Tibial nerve (tissue), 4 donors: ENCODE data around the gene NIPBL. TPM values are rescaled to one million over a fixed set of nuclear protein-coding genes. Genes with fewer than 3 reads are reported as not detected.

Experiments used
- DNase-seq, 2 donors: peaks; one replicate each; pipeline ENCODE4 v3.0.0-alpha.2; 2019; ENCODE audit warnings: low spot score in 2 of 2
- H3K27ac ChIP-seq, 4 donors: fragments of 200-600 bp; sonication (generic) in 3 of 4; one replicate each; pipeline ENCODE4 v1.5.1; 2017 to 2019; ENCODE audit warnings: mild to moderate bottlenecking in 1 of 4
- H3K27me3 ChIP-seq, 2 donors: fragments of 200-600 bp; sonication (generic) in 1 of 2; one replicate each; pipeline versions ENCODE4 v1.5.1 to v1.6.0; 2017 to 2019
- H3K36me3 ChIP-seq, 3 donors: fragments of 200-600 bp; sonication (generic); one replicate each; pipeline ENCODE4 v1.5.1; 2018 to 2019
- H3K4me1 ChIP-seq, 4 donors: fragments of 200-600 bp; sonication (generic) in 3 of 4; one replicate each; pipeline ENCODE4 v1.5.1; 2017 to 2019
- H3K4me3 ChIP-seq, 4 donors: fragments of 200-600 bp; sonication (generic) in 3 of 4; one replicate each; pipeline ENCODE4 v1.5.1; 2017 to 2019; ENCODE audit warnings: mild to moderate bottlenecking in 1 of 4, moderate library complexity in 1 of 4
- H3K9me3 ChIP-seq, 4 donors: fragments of 200-600 bp; sonication (generic) in 3 of 4; one replicate each; pipeline ENCODE4 v1.5.1; 2017 to 2019
- EP300 ChIP-seq, 2 donors: sonication (generic); formaldehyde crosslinking; IDR thresholded peaks; one replicate each; pipeline ENCODE4 v1.6.1; 2017; ENCODE audit warnings: antibody characterized with exemption in 2 of 2, mild to moderate bottlenecking in 1 of 2
- POLR2A ChIP-seq, 2 donors: fragments of 450-650 bp; IDR thresholded peaks; one replicate each; pipeline ENCODE4 v1.6.1; 2017; ENCODE audit warnings: antibody characterized with exemption in 2 of 2, mild to moderate bottlenecking in 2 of 2, moderate library complexity in 2 of 2
- WGBS, 2 donors: methylation state at CpG; one replicate each; pipeline ENCODE4 v1.1.5; 2018; 5-methylcytosine and 5-hydroxymethylcytosine counted together
- total RNA-seq, 4 donors: library from RNA; depleted of rRNA; stranded (reverse); fragments of >200 nt; gene quantifications; one replicate each; pipeline ENCODE4 v1.1.0, GENCODE V29; 2016
- TF ChIP-seq, protein P1 (sequence below), 5 experiments: fragments of 200-600 bp in 3 of 5; fragments of 450-650 bp in 2 of 5; sonication (generic) in 3 of 5; IDR thresholded peaks; one replicate each; pipeline ENCODE4 v1.5.1; 2016 to 2019; ENCODE audit warnings: antibody characterized with exemption in 5 of 5, mild to moderate bottlenecking in 3 of 5, moderate library complexity in 2 of 5

NIPBL gene
- total RNA-seq, 4 donors from 2014 or later, result 53.4 to 64.5 (median 59.4) TPM

DNA sequence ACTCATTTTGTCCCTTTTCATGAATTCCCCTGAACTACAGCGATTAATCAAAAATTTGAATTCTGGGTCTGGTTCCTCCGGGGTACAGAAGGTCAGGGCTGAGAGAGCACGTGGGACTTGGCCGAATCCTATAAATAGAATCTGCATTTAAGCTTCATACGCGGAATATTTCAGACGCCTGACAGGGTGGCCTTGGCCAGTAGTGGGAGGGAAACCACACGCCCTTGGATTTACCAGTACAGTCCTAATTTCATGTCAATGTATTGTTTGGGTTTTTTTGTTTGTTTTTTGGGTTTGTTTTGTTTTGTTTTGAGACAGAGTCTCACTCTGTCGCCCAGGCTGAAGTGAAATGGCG lies 21.5 kb upstream of the NIPBL start:
- no peak for DNase-seq
- WGBS, 2 donors, result 68 to 75% methylated on average over 10 of the region's 10 CpGs
- no peaks in the 10 kb centered on the region for H3K27me3 ChIP-seq
- no peak overlapping the region for H3K4me3 ChIP-seq
- no peaks in the 10 kb centered on the region for H3K4me1 ChIP-seq
- H3K9me3 ChIP-seq, result no peaks in the 10 kb centered on the region
- TF ChIP-seq, protein P1, sequence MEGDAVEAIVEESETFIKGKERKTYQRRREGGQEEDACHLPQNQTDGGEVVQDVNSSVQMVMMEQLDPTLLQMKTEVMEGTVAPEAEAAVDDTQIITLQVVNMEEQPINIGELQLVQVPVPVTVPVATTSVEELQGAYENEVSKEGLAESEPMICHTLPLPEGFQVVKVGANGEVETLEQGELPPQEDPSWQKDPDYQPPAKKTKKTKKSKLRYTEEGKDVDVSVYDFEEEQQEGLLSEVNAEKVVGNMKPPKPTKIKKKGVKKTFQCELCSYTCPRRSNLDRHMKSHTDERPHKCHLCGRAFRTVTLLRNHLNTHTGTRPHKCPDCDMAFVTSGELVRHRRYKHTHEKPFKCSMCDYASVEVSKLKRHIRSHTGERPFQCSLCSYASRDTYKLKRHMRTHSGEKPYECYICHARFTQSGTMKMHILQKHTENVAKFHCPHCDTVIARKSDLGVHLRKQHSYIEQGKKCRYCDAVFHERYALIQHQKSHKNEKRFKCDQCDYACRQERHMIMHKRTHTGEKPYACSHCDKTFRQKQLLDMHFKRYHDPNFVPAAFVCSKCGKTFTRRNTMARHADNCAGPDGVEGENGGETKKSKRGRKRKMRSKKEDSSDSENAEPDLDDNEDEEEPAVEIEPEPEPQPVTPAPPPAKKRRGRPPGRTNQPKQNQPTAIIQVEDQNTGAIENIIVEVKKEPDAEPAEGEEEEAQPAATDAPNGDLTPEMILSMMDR (IDR thresholded peaks at IDR 0.05), result no peak
- TF ChIP-seq EP300 (IDR thresholded peaks at IDR 0.05) (no peak), POLR2A (IDR thresholded peaks at IDR 0.05) (no peak)
- no peak overlapping the region for H3K27ac ChIP-seq
- H3K36me3 ChIP-seq, result no peaks in the 10 kb centered on the region

DNA sequence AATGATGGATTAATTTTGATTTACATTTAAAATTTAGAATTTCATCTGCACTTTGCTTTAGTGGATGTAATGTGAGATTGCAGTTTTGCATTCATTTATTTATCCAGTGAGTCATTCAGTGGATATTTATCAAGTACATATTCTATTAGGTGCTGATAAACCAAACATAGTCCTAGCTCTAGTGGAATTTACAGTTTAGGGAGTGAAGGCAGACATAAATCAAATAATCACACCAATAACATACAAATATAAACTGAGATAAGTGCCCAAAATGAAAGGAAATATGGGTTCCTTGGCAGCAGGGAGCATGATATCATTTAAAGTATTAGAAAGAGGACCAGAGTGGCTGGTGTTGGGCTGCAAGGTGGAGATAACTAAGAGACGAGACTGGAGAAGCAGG lies 14.7 kb upstream of the NIPBL start:
- H3K9me3 ChIP-seq, result no peaks in the 10 kb centered on the region
- TF ChIP-seq, protein P1 (IDR thresholded peaks at IDR 0.05), result no peak
- no peak for TF ChIP-seq POLR2A (IDR thresholded peaks at IDR 0.05)
- TF ChIP-seq EP300 (IDR thresholded peaks at IDR 0.05), result no peak
- no peaks in the 10 kb centered on the region for H3K36me3 ChIP-seq
- H3K27ac ChIP-seq, result no peak overlapping the region
- no peak for DNase-seq
- H3K4me1 ChIP-seq, result no peaks in the 10 kb centered on the region
- 91 to 100% methylated on average over 1 of the region's 1 CpG for WGBS, 2 donors
- H3K4me3 ChIP-seq, result no peak overlapping the region
- no peaks in the 10 kb centered on the region for H3K27me3 ChIP-seq

DNA sequence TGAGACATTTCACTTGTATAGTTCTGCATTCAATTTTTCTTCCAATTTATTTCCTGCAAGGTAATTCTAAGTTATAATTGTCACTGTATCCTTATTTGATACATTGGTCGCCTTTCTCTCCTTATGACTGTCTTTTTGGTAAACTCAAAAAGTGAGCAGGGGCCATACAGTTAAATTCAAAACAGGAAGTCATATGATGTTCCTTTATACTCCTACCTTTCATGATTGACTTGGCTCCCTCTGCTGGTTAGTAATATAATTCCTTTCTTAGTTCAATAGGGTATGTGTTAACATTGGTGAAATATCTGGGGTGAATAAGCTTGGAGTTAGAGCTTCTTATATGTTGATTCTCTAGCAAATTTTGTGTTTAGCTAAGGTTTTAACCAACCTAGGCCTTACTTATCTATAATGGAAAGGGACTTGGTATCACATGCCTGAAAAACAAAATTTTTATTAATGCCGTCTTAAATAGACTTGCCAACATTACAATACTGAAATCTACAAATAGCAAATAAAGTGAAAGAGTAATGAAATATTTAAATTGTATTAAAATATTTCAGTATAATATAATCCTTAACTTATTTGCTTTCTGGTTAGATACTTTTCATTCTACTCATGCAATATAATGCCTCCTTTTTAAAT lies 6.0 kb upstream of the NIPBL start:
- H3K9me3 ChIP-seq, result no peaks in the 10 kb centered on the region
- peaks cover 0 to 4% (median 0%) of the 10 kb centered on the region in 3 donors for H3K36me3 ChIP-seq
- H3K27ac ChIP-seq, result no peak overlapping the region
- H3K4me3 ChIP-seq, result no peak overlapping the region
- H3K27me3 ChIP-seq, result no peaks in the 10 kb centered on the region
- TF ChIP-seq, protein P1 (IDR thresholded peaks at IDR 0.05), result peak; percentile 55 to 65 (median 63)
- no peak for TF ChIP-seq EP300 (IDR thresholded peaks at IDR 0.05)
- TF ChIP-seq POLR2A (IDR thresholded peaks at IDR 0.05), result no peak
- WGBS, 2 donors, result 69 to 70% methylated on average over 2 of the region's 2 CpGs
- DNase-seq, result no peak
- peaks cover 0 to 34% (median 19%) of the 10 kb centered on the region in 4 donors for H3K4me1 ChIP-seq

- DNase-seq, result no peak
- H3K36me3 ChIP-seq, result peaks cover 0 to 4% (median 0%) of the 10 kb centered on the region in 3 donors
- 16 to 28% methylated on average over 3 of the region's 3 CpGs for WGBS, 2 donors
- no peaks in the 10 kb centered on the region for H3K9me3 ChIP-seq
- H3K27ac ChIP-seq, result peak overlapping the region; percentile 94 to 99 (median 97)
- peaks cover 0 to 44% (median 28%) of the 10 kb centered on the region in 4 donors for H3K4me1 ChIP-seq
- TF ChIP-seq, protein P1 (IDR thresholded peaks at IDR 0.05), result no peak
- TF ChIP-seq EP300 (IDR thresholded peaks at IDR 0.05) (no peak), POLR2A (IDR thresholded peaks at IDR 0.05) (no peak)
- no peaks in the 10 kb centered on the region for H3K27me3 ChIP-seq
- peak overlapping the region; percentile 67 to 94 (median 85) for H3K4me3 ChIP-seq
Observed at GRCh38 chr5:36874465-36874864, 2.1 kb upstream of the NIPBL start.

- H3K4me3 ChIP-seq, result peak overlapping the region; percentile 67 to 94 (median 85)
- no peaks in the 10 kb centered on the region for H3K27me3 ChIP-seq
- H3K4me1 ChIP-seq, result peaks cover 0 to 50% (median 32%) of the 10 kb centered on the region in 4 donors
- peak overlapping the region; percentile 94 to 99 (median 97) for H3K27ac ChIP-seq
- DNase-seq, result peak; percentile 17 to 26
- TF ChIP-seq POLR2A (IDR thresholded peaks at IDR 0.05), result no peak
- no peak for TF ChIP-seq EP300 (IDR thresholded peaks at IDR 0.05)
- TF ChIP-seq, protein P1 (IDR thresholded peaks at IDR 0.05), result no peak
- H3K36me3 ChIP-seq, result peaks cover 0 to 4% (median 0%) of the 10 kb centered on the region in 3 donors
- WGBS, 2 donors, result 0 to 1% methylated on average over 25 to 26 of the region's 26 CpGs
- H3K9me3 ChIP-seq, result no peaks in the 10 kb centered on the region
Observed at GRCh38 chr5:36875051-36875789, 1.3 kb upstream of the NIPBL start.
